HG02981 (cell line): Measurements from ENCODE around the gene NTRK3.

Source experiments
- ATAC-seq: cut with Tn5 transposase; IDR thresholded peaks from one replicate; pipeline ENCODE4 v1.9.1; 2021; ENCODE audit warnings: mild to moderate bottlenecking, moderate library complexity; ENCODE audit not compliant: unreplicated experiment

NTRK3 gene

GRCh38 chr15:88258093-88258641 lies 1.6 kb upstream of the NTRK3 start:
- no peak for ATAC-seq

DNA sequence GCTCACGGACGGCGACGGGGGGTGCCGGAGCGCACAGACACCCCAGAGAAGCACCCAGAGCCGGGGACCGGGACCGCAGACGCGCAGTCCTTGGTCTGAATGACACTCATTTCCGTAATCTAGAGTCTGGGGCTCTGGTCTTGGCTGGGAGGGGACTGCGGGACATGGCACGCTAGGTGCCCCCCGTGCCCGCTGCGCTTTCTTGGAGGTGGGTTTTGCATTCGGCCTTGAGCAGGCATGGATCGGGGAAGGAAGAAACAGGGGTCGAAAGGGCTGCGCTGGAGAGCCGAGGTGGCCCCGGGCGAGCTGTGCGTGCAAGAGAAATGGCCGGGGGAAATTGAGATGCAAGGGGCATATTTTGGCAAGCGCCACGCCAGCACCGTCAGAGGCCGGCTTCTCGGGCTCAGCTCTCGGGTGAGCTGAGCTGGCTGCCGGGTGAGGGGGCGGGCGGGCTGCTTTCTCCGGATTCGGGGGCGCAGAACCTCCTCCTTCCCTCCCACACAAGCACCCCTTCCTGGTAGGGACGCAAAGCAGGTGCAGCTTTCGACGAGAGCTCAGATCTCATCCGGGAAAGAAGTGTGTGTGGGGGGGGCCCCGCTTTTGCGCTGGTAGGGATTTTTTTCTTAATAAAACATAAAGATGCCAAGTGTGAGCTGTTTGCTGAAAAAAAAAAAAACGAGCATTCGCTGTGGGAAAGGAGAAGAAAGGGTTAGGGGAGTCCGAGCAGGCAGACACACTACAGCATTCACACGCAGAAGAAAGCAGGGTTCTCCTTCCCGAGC lies 963 bp upstream of the NTRK3 start:
- no peak for ATAC-seq

DNA sequence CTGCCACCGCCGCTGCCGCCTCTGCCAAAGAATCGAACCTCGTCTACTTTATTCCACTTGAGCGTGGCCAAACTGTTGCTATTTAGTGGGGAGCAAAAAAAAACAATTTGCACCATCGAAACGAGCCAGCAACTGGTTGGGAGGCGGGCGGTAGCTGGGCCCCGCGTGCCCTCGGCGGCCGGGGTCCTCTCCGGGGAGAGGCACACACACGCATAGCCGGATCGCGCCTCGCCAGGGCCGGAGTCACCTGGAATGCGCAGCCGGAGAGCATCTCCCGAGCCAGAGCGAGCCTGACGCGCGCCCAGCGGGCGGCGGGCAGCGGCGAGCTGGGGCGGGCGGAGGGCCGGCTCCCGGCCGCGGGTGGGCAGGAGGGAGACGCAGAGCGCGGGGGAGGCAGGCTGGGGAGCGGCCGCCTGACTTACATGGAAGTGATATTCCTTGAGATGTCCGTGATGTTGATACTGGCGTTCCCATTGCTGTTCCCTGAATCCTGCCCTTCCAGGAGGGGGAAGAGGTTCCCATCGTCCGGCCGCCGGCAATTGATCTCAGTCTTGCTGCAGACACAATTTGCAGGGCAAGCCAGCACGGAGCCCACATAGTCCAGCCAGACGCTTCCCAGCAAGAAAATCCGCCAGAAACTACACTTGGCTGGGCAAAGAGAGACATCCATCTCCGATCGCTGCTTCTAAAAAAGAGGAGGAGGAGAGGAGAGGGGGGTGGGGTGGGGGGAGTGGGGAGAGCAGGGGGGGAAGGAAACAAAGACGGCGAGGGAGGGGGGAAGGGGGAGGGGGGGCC lies 858 bp downstream of the NTRK3 start:
- no peak for ATAC-seq

GRCh38 chr15:88255087-88255483 lies 1.5 kb downstream of the NTRK3 start:
- no peak for ATAC-seq

- no peak for ATAC-seq
Measured at GRCh38 chr15:88252441-88252840, 4.1 kb downstream of the NTRK3 start.

DNA sequence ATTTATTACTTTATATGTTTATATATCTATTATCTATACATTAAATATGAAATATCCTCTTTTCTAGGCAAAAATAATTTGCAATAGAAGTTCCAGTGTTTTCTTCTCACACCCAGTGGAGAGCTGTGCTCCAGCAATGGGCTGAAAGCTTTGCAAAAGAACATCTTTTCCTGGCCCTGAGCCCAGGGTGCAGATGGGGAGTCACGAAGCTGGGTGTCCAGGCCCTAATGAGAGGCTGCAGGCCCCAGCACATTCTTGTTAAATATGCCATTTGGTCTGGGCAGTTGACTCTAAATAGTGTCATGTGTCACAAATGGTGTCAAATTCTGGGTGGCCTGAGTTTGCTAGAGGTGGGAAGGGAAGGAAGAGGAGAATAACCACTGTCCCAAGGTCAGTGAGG lies 5.7 kb downstream of the NTRK3 start:
- no peak for ATAC-seq

DNA sequence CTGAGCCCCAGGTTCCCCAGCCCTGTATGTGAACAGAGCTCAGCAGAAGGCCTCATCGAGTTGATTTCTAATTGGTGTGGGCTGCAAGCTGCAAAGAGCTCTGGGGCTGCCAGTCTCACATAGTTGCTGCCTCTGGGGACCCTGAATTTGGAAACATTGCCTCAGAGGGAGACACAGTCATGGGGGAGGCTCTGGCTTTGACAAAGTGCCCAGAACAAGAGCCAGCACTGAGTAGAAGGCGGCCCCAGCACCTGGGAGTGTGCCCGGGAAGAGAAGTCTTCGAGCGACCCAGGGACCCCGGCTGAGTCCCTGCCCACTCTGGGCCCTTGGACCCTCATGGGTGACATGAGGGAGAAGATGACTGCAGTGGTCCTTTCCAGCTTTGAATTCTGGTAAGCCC lies 7.3 kb downstream of the NTRK3 start:
- no peak for ATAC-seq

DNA sequence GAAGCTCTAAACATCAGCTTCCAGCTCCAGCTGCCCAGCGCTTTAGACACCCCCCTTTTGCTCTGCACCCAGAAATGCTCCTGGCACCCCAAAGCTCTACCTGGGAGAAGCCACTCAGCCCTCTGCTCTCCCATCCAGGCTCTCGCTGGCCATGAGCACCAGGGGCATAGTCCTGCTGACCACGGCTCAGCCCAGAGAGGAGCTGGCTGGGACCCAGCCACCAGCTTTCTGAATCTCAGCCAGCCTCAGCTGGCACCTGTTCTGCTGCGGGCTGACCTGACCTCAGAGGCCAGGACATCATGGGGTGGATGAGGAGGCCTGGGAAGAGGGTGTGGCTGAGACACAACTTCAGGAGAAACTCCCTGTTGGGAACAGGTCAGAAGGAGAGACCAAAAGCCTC lies 8.6 kb downstream of the NTRK3 start:
- ATAC-seq = no peak

DNA sequence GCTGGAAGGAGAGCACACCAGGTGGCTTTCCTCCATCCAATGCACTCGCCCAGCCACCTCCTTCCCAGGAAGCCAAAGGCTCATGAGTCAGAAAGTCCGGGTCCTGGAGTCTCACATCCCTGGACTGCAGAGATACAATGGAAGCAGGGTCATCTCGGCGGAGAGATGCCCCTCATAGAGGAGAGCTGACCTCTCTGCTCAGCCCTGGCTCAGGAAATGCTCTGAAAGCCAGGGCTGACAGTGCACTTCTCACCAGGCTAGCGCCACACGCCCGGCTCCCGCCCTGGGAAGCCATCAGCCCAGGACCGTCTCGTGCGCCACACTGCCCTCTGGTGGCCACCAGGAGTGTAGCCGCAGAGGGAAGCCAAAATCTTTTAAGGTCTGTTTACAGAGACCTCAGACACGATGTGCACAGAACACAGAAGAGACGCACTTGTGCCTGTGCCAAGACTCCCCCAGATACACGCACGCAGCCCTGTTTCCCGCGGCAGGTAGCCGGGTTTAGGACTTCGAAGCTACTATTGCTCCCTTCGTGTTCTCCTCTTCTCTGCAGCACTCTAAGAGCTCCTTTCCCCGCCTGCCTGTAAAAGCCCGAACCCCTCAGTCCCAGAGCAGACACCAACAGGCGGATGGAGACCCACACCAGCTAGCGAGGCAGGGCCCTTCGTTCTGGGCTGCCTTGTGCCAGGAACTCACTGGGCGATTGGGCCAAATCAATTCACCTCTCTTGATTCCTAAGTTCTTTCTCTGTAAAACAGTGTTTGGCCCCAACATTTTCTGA lies 9.7 kb downstream of the NTRK3 start:
- peak; percentile 72 for ATAC-seq

DNA sequence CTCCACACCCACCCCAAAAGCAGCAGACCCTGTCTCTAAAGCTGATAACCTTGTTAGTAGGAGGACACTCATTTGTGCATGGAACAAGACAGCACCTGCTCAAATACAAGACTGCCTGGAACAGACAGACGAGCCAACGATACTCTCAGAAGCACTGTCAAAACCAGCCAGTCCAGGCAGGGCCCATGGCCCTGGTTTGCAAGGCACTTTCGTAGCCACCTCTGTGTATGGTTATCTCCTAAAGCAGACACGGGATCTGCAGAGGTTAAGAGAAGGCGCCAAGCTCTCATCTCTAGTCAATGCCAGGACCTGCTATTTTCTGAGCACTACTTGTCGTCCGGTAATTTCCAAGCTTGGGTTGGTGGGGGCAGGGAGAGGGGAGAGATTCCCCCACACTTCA lies 10.5 kb downstream of the NTRK3 start:
- ATAC-seq = no peak

GRCh38 chr15:88243895-88244787 lies 12.4 kb downstream of the NTRK3 start:
- peak; percentile 71 for ATAC-seq

GRCh38 chr15:88242586-88243555 lies 13.7 kb downstream of the NTRK3 start:
- no peak for ATAC-seq

DNA sequence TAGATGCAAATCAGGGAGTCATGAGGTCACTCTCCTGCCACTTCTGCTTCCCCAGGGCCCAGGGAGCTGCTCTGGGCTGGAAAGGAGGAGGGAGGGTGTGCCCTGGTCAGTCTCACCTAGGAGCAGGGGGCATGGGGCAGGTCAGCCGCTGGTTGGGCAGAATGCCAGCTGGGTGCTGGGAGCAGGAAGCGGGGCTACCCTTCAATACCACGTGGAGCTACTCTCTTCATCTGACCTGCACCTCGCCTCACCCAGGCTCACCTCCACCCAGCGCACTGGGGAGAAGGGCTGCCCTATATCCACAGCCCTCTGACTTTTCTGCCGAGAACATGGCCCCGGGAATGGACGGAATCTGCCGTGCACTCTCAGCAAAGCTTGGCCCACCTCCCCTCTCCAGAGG lies 15.1 kb downstream of the NTRK3 start:
- ATAC-seq = no peak

- ATAC-seq = no peak
Measured at GRCh38 chr15:88241060-88241459, 15.5 kb downstream of the NTRK3 start.

DNA sequence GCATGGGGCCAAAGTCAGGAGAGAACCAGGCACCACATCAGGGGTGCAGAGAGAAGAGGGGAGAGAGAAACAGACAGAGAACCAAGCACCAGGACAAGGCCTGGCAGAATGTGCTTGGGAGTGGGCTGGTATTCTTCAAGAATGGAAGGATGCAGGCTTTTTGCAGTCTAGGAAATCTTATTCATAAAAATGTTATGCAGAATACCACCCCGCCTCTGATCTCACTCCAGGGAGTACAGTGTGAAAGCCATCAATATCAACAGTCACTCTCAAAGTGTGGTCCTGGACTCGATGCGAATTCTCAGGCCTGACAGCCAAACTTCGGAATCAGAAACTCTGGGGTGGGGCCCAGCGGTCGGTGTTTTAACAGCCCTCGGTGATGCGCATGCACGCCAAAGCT lies 16.9 kb downstream of the NTRK3 start:
- no peak for ATAC-seq

GRCh38 chr15:88238618-88239430 lies 17.7 kb downstream of the NTRK3 start:
- no peak for ATAC-seq

GRCh38 chr15:88234711-88235110 lies 21.8 kb downstream of the NTRK3 start:
- ATAC-seq = no peak

DNA sequence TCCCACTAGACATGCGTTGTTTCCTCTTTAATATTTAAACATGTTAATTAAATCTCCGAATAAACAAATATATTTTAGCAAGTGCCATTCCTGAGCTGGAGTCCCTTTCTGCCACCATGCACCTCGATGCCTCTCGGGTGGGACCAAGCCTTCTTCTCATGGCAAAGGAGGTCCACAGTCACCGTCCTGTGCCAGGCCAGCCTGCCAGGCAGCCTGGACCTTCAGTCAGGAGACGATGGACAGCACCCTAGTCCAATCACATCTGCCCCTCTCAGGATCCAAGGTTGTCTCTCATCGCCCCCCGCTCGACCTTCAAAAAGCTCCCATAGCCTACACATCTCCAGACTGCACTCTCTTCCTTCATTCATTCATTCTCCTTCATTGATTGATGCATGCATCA lies 22.6 kb downstream of the NTRK3 start:
- ATAC-seq = no peak
